ENCODE measurements around the gene CFLAR. TPM values are rescaled to one million over a fixed set of nuclear protein-coding genes. Genes with fewer than 3 reads are reported as not detected.

Gene CFLAR
- total and polyA plus RNA-seq, 2 donors from 2014 or later: 47.2 to 263 TPM

DNA sequence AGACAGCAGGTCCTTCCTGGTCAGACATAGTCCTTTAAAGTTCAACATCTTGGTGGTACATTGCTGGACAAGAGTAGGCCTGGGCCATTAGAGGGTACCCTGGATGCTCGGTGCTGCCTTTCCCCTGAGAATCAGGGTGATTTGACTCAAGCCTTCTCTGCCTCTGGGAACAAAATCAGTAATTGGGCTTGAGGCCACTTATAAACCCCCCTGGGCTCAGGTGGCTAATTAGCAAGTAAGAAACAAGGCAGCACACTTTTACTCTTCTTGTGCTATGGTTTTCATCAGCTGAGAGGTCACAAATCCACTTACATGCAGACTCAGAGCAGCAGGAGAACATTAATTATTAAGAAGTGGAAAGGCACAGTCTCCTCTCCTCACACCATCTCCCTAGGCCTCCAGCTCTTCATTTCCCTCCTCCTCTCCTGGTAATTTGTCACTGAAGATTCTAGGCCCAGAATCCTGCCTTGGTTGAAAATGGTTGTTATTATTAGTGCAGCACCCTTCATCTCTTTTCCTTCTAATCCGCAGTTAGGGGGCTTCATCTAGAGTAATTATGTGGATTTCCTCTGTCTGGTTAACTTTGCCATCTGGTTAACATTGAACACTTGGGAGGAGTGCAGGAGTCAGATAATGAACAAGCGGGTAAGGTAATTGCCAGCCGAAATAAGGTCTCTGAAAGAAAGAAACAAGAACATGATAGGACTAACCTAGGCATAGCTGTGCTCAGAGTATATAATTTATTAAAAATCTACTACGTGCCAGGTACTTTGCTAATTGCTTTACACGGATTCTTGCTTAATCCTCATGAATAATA is 37.2 kb downstream of the CFLAR start:
- DNase-seq (no peak), FAIRE-seq (no peak)
- Histone ChIP-seq H3K9me3 (ENCODE audit: control insufficient read depth in 2 of 3, insufficient read depth in 1 of 3, low read length in 3 of 3) (no peaks in the 10 kb centered on the region), H3K27ac (ENCODE audit: low read depth in 2 of 2, low read length in 2 of 2) (no peak overlapping the region), H3K4me1 (ENCODE audit: control insufficient read depth in 2 of 3, insufficient read depth in 2 of 3, low read depth in 1 of 3, low read length in 3 of 3) (peaks cover 2 to 41% (median 16%) of the 10 kb centered on the region in 3 donors), H3K4me3 (ENCODE audit: low read length in 3 of 3) (no peak overlapping the region), H3K9ac (ENCODE audit: low read length in 3 of 3) (peak overlapping the region in 1 of 3 donors; percentile 14), H3K36me3 (ENCODE audit: control insufficient read depth in 2 of 3, insufficient read depth in 3 of 3, low read length in 3 of 3) (peaks cover 0 to 48% (median 30%) of the 10 kb centered on the region in 3 donors), H3K27me3 (ENCODE audit: control insufficient read depth, insufficient read depth, low read length) (no peaks in the 10 kb centered on the region)
- TF ChIP-seq, protein P1, sequence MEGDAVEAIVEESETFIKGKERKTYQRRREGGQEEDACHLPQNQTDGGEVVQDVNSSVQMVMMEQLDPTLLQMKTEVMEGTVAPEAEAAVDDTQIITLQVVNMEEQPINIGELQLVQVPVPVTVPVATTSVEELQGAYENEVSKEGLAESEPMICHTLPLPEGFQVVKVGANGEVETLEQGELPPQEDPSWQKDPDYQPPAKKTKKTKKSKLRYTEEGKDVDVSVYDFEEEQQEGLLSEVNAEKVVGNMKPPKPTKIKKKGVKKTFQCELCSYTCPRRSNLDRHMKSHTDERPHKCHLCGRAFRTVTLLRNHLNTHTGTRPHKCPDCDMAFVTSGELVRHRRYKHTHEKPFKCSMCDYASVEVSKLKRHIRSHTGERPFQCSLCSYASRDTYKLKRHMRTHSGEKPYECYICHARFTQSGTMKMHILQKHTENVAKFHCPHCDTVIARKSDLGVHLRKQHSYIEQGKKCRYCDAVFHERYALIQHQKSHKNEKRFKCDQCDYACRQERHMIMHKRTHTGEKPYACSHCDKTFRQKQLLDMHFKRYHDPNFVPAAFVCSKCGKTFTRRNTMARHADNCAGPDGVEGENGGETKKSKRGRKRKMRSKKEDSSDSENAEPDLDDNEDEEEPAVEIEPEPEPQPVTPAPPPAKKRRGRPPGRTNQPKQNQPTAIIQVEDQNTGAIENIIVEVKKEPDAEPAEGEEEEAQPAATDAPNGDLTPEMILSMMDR (IDR thresholded peaks at IDR 0.05; ENCODE audit: borderline replicate concordance, extremely low read depth, insufficient read depth): no peak
- intact Hi-C loops (cut with DNase I): no loop called here

- Histone ChIP-seq H3K27ac (ENCODE audit: low read depth in 2 of 2, low read length in 2 of 2) (no peak overlapping the region), H3K36me3 (ENCODE audit: control insufficient read depth in 2 of 3, insufficient read depth in 3 of 3, low read length in 3 of 3) (peaks cover 0 to 50% (median 32%) of the 10 kb centered on the region in 3 donors), H3K4me1 (ENCODE audit: control insufficient read depth in 2 of 3, insufficient read depth in 2 of 3, low read depth in 1 of 3, low read length in 3 of 3) (peaks cover 3 to 32% (median 19%) of the 10 kb centered on the region in 3 donors), H3K9me3 (ENCODE audit: control insufficient read depth in 2 of 3, insufficient read depth in 1 of 3, low read length in 3 of 3) (no peaks in the 10 kb centered on the region), H3K4me3 (ENCODE audit: low read length in 3 of 3) (no peak overlapping the region), H3K27me3 (ENCODE audit: control insufficient read depth, insufficient read depth, low read length) (no peaks in the 10 kb centered on the region), H3K9ac (ENCODE audit: low read length in 3 of 3) (no peak overlapping the region)
- FAIRE-seq (no peak), DNase-seq (no peak)
- intact Hi-C loops (cut with DNase I): no loop called here
- TF ChIP-seq, protein P1 (IDR thresholded peaks at IDR 0.05; ENCODE audit: borderline replicate concordance, extremely low read depth, insufficient read depth): no peak
These were observed 38.8 kb downstream of the CFLAR start for GRCh38 chr2:201154615-201155399.

- Histone ChIP-seq H3K9ac (ENCODE audit: low read length in 3 of 3) (no peak overlapping the region), H3K4me3 (ENCODE audit: low read length in 3 of 3) (no peak overlapping the region), H3K36me3 (ENCODE audit: control insufficient read depth in 2 of 3, insufficient read depth in 3 of 3, low read length in 3 of 3) (peaks cover 0 to 54% (median 41%) of the 10 kb centered on the region in 3 donors), H3K4me1 (ENCODE audit: control insufficient read depth in 2 of 3, insufficient read depth in 2 of 3, low read depth in 1 of 3, low read length in 3 of 3) (peaks cover 3 to 27% (median 14%) of the 10 kb centered on the region in 3 donors), H3K9me3 (ENCODE audit: control insufficient read depth in 2 of 3, insufficient read depth in 1 of 3, low read length in 3 of 3) (no peaks in the 10 kb centered on the region), H3K27ac (ENCODE audit: low read depth in 2 of 2, low read length in 2 of 2) (no peak overlapping the region), H3K27me3 (ENCODE audit: control insufficient read depth, insufficient read depth, low read length) (no peaks in the 10 kb centered on the region)
- DNase-seq (no peak), FAIRE-seq (no peak)
- TF ChIP-seq, protein P1 (IDR thresholded peaks at IDR 0.05; ENCODE audit: borderline replicate concordance, extremely low read depth, insufficient read depth): no peak
- intact Hi-C loops (cut with DNase I): no loop called here
These were observed 40.1 kb downstream of the CFLAR start for GRCh38 chr2:201156036-201156435.
